B cell (primary cell): Measurements from ENCODE around the gene PRPF31.

Experiments
- EZH2 ChIP-seq: IDR thresholded peaks from 2 replicates; pipeline ENCODE4 v1.6.1; 2012; ENCODE audit warnings: borderline replicate concordance, low read depth, mild to moderate bottlenecking, moderate library complexity, low read length; ENCODE audit not compliant: insufficient read depth, poor library complexity, severe bottlenecking
- TF ChIP-seq, protein P1 (sequence below): fragments of 200-600 bp; IDR thresholded peaks from one replicate; pipeline ENCODE4 v1.8.0; 2022; ENCODE audit warnings: antibody characterized with exemption, mild to moderate bottlenecking

DNA sequence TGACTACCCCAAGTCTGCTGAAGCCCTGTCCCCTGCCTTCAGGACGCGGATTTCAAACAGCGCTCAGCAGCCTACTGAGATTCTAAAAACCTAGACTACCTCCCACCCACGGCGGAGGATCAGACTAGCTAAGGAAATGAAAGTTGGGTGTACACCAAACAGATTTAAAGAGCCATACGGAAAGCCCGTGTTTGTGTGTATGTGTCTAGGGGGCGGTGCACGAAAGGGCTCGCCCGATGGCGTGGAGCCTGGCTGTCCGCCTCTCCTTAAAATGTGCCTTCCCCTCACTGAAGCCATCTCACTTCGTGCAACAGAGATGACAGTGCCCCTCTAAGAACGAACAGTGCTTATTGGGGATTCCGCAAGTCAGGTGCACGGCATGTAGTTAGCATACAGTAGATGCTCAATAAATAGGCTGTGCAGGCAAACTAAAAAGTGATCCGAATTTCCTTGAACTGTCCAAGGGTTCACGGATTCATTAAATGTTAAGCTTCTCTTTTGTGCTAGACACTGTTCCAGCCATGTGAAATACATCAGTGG, 43.3 kb downstream of the PRPF31 start:
- TF ChIP-seq, protein P1, sequence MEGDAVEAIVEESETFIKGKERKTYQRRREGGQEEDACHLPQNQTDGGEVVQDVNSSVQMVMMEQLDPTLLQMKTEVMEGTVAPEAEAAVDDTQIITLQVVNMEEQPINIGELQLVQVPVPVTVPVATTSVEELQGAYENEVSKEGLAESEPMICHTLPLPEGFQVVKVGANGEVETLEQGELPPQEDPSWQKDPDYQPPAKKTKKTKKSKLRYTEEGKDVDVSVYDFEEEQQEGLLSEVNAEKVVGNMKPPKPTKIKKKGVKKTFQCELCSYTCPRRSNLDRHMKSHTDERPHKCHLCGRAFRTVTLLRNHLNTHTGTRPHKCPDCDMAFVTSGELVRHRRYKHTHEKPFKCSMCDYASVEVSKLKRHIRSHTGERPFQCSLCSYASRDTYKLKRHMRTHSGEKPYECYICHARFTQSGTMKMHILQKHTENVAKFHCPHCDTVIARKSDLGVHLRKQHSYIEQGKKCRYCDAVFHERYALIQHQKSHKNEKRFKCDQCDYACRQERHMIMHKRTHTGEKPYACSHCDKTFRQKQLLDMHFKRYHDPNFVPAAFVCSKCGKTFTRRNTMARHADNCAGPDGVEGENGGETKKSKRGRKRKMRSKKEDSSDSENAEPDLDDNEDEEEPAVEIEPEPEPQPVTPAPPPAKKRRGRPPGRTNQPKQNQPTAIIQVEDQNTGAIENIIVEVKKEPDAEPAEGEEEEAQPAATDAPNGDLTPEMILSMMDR: no peak
- TF ChIP-seq EZH2: no peak
